Measurements from ENCODE around the gene SETBP1.

DNA sequence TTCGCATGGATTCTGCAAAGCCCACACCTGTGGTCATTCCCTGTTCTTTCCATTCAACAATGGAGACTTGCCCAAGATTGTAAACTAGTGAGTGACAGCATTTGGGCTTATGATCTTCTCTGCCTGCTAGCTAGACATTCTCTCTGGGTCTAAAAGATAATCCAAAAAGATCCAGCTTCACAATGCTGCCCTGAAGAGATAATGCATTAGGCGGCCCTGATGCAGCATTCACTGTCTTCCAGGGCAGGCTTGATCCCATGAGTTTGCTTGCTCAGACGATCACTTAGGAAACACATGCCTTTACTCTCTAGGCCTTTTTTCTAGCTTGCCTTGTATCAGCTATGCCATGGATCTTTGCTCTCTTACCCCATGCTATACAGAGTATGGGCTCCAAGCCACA lies 196.1 kb downstream of the SETBP1 start:
- TF ChIP-seq CTCF (IDR thresholded peaks at IDR 0.05): no peak
- TF ChIP-seq EP300 (IDR thresholded peaks at IDR 0.05): no peak

Data from stomach (tissue), 4 donors.